Cardiac muscle cell (in vitro differentiated cells and primary cell): ENCODE measurements around the gene TRMT44. TPM values are rescaled to one million over a fixed set of nuclear protein-coding genes. Genes with fewer than 3 reads are reported as not detected.
"Not testable (repeated sequence)": the region's sequence is repeated elsewhere in the genome, so short reads cannot be mapped to it uniquely, and the experiment has no call there.

ENCODE experiments used
- DNase-seq, 2 donors: peaks; one replicate each; pipeline versions ENCODE4 v3.0.0 to v3.0.0-alpha.2; 2010 to 2017; ENCODE audit warnings: low read depth in 1 of 2, low spot score in 1 of 2
- H3K27ac ChIP-seq: fragments of 200-600 bp; sonication (generic); 2 replicates; pipeline ENCODE4 v1.5.1; 2016
- H3K27me3 ChIP-seq: fragments of 200-600 bp; sonication (generic); 2 replicates; pipeline ENCODE4 v1.6.0; 2016; ENCODE audit warnings: control low read depth
- H3K36me3 ChIP-seq: fragments of 200-600 bp; sonication (generic); 2 replicates; pipeline ENCODE4 v1.5.1; 2016; ENCODE audit warnings: control low read depth
- H3K4me1 ChIP-seq: fragments of 200-600 bp; sonication (generic); 2 replicates; pipeline ENCODE4 v1.8.1; 2017; ENCODE audit warnings: low read depth, mild to moderate bottlenecking, mixed run types
- H3K4me3 ChIP-seq: fragments of 200-600 bp; sonication (generic); 2 replicates; pipeline ENCODE4 v1.5.1; 2016; ENCODE audit warnings: mild to moderate bottlenecking
- H3K9me3 ChIP-seq: fragments of 200-600 bp; sonication (generic); 2 replicates; pipeline ENCODE4 v1.5.1; 2017; ENCODE audit warnings: low read depth, mild to moderate bottlenecking, control low read depth
- CTCF ChIP-seq: IDR thresholded peaks from 2 replicates; pipeline ENCODE4 v1.5.1; 2012; ENCODE audit warnings: low read depth, mild to moderate bottlenecking, low read length
- polyA plus RNA-seq: library from polyadenylated mRNA; unstranded; fragments of >200 nt; fragmentation: Nextera tagmentation; extraction: Ambion mirVana; gene quantifications from 2 replicates; pipeline ENCODE4 v1.2.1, GENCODE V29; 2016
- total RNA-seq: library from RNA; depleted of rRNA; stranded (reverse); fragments of >200 nt; gene quantifications from 2 replicates; pipeline ENCODE4 v1.2.3, GENCODE V29; 2016

TRMT44 gene
- total and polyA plus RNA-seq, 2 experiments from 2014 or later, result 20.6 to 66.9 TPM

- peak; percentile 96 for TF ChIP-seq CTCF
- Histone ChIP-seq H3K4me1 (no peaks in the 10 kb centered on the region), H3K27me3 (no peaks in the 10 kb centered on the region), H3K27ac (no peak overlapping the region), H3K9me3 (no peaks in the 10 kb centered on the region), H3K36me3 (peaks cover 3% of the 10 kb centered on the region), H3K4me3 (no peak overlapping the region)
- DNase-seq, result peak; percentile 88 to 90
These were observed 37.3 kb upstream of the TRMT44 start for GRCh38 chr4:8403173-8403753.

- peaks cover 3% of the 10 kb centered on the region for H3K36me3 ChIP-seq
- H3K4me1 ChIP-seq, result no peaks in the 10 kb centered on the region
- H3K4me3 ChIP-seq, result no peak overlapping the region
- TF ChIP-seq CTCF, result no peak
- DNase-seq, result no peak
- no peak overlapping the region for H3K27ac ChIP-seq
- no peaks in the 10 kb centered on the region for H3K27me3 ChIP-seq
- H3K9me3 ChIP-seq, result no peaks in the 10 kb centered on the region
These were observed 36.6 kb upstream of the TRMT44 start for GRCh38 chr4:8403976-8404375.

- no peak overlapping the region for H3K27ac ChIP-seq
- no peaks in the 10 kb centered on the region for H3K9me3 ChIP-seq
- TF ChIP-seq CTCF, result no peak
- H3K36me3 ChIP-seq, result peaks cover 9% of the 10 kb centered on the region
- no peaks in the 10 kb centered on the region for H3K27me3 ChIP-seq
- H3K4me3 ChIP-seq, result no peak overlapping the region
- H3K4me1 ChIP-seq, result no peaks in the 10 kb centered on the region
- DNase-seq, result no peak
These were observed 35.6 kb upstream of the TRMT44 start for GRCh38 chr4:8404791-8405515.

GRCh38 chr4:8405516-8405875, 35.1 kb upstream of the TRMT44 start:
- H3K4me1 ChIP-seq, result no peaks in the 10 kb centered on the region

GRCh38 chr4:8406887-8407286, 33.7 kb upstream of the TRMT44 start:
- peak; percentile 37 for TF ChIP-seq CTCF
- H3K4me1 ChIP-seq, H3K9me3 ChIP-seq, H3K36me3 ChIP-seq, H3K4me3 ChIP-seq, H3K27me3 ChIP-seq, H3K27ac ChIP-seq: not testable (repeated sequence)
- peak in 1 of 2 donors; percentile 47 for DNase-seq

More at GRCh38 chr4:8405516-8405875, 35.1 kb upstream of the TRMT44 start:
- Histone ChIP-seq H3K27me3 (no peaks in the 10 kb centered on the region), H3K27ac (no peak overlapping the region), H3K36me3 (peaks cover 9% of the 10 kb centered on the region), H3K9me3 (no peaks in the 10 kb centered on the region), H3K4me3 (no peak overlapping the region)
- no peak for TF ChIP-seq CTCF
- no peak for DNase-seq
